ENCODE measurements around the gene ADAMTS9. TPM values are rescaled to one million over a fixed set of nuclear protein-coding genes. Genes with fewer than 3 reads are reported as not detected.

ADAMTS9 gene
- total and polyA plus RNA-seq, 10 of the 15 experiments (the other 5 are each of a cell fraction or from before 2014, with no cell fraction given): 0.08 TPM; not detected in 9

DNA sequence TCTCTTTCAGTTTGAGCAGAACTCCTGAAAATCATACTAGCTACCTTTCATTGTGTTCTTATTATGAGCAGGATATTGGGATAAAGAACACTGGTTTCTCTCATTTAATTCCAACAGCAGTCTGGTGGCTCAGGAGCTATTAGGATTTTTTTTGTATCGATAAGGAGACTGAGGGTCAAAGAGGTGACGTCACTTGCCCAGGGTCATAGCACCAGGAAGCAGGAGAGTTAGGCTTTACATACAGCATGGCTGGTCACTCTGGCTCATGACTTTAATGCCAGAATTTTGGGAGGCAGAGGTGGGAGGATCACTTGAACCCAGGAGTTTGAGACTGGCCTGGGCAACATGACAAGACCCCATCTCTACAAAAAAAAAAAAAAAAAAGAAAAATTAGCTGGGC, 113.6 kb downstream of the ADAMTS9 start:
- no peak for ATAC-seq
- Histone ChIP-seq H4K20me1 (ENCODE audit: control insufficient read depth, insufficient read depth) (no peaks in the 10 kb centered on the region), H3K9me3 (replicated peaks; ENCODE audit: control insufficient read depth, insufficient read depth, low read length) (no peaks in the 10 kb centered on the region), H3K4me3 (no peak overlapping the region), H3K4me2 (ENCODE audit: control insufficient read depth, insufficient read depth) (no peak overlapping the region), H3K79me2 (ENCODE audit: control insufficient read depth, insufficient read depth, low read length) (no peaks in the 10 kb centered on the region), H3K9ac (ENCODE audit: control insufficient read depth, insufficient read depth, low read length) (no peak overlapping the region), H3K4me1 (ENCODE audit: control insufficient read depth, insufficient read depth, low read length) (no peaks in the 10 kb centered on the region), H2AFZ (ENCODE audit: control insufficient read depth, low read depth, low read length) (no peak overlapping the region), H3K27ac (ENCODE audit: control insufficient read depth, insufficient read depth) (no peak overlapping the region), H3K36me3 (ENCODE audit: control insufficient read depth in 2 of 2, insufficient read depth in 2 of 2, low read length in 1 of 2) (no peaks in the 10 kb centered on the region), H3K27me3 (replicated peaks in 1 of 2; ENCODE audit: control insufficient read depth in 2 of 2, insufficient read depth in 2 of 2, low read length in 1 of 2) (no peaks in the 10 kb centered on the region)
- CTCF ChIA-PET: interaction anchor here (1.2 to 2.1 kb wide), 3 partner anchors 13 to 41 kb away, joined by 4 to 7 read pairs (median 6); no protein-coding TSS in a partner anchor
- RAD21 ChIA-PET (ENCODE audit: unreplicated experiment): no interaction called here
- SMC1A ChIA-PET (ENCODE audit: uncharacterized antibody, unreplicated experiment): no interaction called here
- WGBS (ENCODE audit: insufficient coverage, insufficient replicate concordance, low lambda C conversion rate, missing lambda C conversion rate): 37% methylated on average over 2 of the region's 2 CpGs
- intact Hi-C loops (cut with micrococcal nuclease; ENCODE audit: unreplicated experiment) (no loop called here), in situ Hi-C loops (cut with MboI) (no loop called here)
- POLR2A ChIA-PET: no interaction called here
- no peak for DNase-seq (ENCODE audit: low read depth, low spot score)
- TF ChIP-seq BRCA1 (IDR thresholded peaks at IDR 0.05; ENCODE audit: low read depth, low read length) (no peak), FOXK2 (IDR thresholded peaks at IDR 0.05) (no peak), NR2C2 (IDR thresholded peaks at IDR 0.05; ENCODE audit: borderline replicate concordance, control insufficient read depth, insufficient read length, low read depth) (no peak), ESRRA (IDR thresholded peaks at IDR 0.05; ENCODE audit: low read length) (no peak), CHD2 (IDR thresholded peaks at IDR 0.05; ENCODE audit: borderline replicate concordance, low read depth, low read length) (no peak), MTA3 (IDR thresholded peaks at IDR 0.05; ENCODE audit: borderline replicate concordance, low read length) (no peak), HDAC6 (IDR thresholded peaks at IDR 0.05; ENCODE audit: unreplicated experiment) (no peak), ZNF384 (IDR thresholded peaks at IDR 0.05; ENCODE audit: borderline replicate concordance, low read depth, low read length) (no peak), RB1 (IDR thresholded peaks at IDR 0.05; ENCODE audit: borderline replicate concordance) (no peak), TCF7 (IDR thresholded peaks at IDR 0.05; ENCODE audit: borderline replicate concordance) (no peak), CHD1 (IDR thresholded peaks at IDR 0.05; ENCODE audit: low read depth, low read length) (no peak)
- TF ChIP-seq, protein P1, sequence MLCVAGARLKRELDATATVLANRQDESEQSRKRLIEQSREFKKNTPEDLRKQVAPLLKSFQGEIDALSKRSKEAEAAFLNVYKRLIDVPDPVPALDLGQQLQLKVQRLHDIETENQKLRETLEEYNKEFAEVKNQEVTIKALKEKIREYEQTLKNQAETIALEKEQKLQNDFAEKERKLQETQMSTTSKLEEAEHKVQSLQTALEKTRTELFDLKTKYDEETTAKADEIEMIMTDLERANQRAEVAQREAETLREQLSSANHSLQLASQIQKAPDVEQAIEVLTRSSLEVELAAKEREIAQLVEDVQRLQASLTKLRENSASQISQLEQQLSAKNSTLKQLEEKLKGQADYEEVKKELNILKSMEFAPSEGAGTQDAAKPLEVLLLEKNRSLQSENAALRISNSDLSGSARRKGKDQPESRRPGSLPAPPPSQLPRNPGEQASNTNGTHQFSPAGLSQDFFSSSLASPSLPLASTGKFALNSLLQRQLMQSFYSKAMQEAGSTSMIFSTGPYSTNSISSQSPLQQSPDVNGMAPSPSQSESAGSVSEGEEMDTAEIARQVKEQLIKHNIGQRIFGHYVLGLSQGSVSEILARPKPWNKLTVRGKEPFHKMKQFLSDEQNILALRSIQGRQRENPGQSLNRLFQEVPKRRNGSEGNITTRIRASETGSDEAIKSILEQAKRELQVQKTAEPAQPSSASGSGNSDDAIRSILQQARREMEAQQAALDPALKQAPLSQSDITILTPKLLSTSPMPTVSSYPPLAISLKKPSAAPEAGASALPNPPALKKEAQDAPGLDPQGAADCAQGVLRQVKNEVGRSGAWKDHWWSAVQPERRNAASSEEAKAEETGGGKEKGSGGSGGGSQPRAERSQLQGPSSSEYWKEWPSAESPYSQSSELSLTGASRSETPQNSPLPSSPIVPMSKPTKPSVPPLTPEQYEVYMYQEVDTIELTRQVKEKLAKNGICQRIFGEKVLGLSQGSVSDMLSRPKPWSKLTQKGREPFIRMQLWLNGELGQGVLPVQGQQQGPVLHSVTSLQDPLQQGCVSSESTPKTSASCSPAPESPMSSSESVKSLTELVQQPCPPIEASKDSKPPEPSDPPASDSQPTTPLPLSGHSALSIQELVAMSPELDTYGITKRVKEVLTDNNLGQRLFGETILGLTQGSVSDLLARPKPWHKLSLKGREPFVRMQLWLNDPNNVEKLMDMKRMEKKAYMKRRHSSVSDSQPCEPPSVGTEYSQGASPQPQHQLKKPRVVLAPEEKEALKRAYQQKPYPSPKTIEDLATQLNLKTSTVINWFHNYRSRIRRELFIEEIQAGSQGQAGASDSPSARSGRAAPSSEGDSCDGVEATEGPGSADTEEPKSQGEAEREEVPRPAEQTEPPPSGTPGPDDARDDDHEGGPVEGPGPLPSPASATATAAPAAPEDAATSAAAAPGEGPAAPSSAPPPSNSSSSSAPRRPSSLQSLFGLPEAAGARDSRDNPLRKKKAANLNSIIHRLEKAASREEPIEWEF (IDR thresholded peaks at IDR 0.05; ENCODE audit: insufficient replicate concordance, low read depth, low read length): no peak
- TF ChIP-seq, protein P2, sequence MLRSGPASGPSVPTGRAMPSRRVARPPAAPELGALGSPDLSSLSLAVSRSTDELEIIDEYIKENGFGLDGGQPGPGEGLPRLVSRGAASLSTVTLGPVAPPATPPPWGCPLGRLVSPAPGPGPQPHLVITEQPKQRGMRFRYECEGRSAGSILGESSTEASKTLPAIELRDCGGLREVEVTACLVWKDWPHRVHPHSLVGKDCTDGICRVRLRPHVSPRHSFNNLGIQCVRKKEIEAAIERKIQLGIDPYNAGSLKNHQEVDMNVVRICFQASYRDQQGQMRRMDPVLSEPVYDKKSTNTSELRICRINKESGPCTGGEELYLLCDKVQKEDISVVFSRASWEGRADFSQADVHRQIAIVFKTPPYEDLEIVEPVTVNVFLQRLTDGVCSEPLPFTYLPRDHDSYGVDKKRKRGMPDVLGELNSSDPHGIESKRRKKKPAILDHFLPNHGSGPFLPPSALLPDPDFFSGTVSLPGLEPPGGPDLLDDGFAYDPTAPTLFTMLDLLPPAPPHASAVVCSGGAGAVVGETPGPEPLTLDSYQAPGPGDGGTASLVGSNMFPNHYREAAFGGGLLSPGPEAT (IDR thresholded peaks at IDR 0.05; ENCODE audit: low read depth): no peak
- TF ChIP-seq, protein P3, sequence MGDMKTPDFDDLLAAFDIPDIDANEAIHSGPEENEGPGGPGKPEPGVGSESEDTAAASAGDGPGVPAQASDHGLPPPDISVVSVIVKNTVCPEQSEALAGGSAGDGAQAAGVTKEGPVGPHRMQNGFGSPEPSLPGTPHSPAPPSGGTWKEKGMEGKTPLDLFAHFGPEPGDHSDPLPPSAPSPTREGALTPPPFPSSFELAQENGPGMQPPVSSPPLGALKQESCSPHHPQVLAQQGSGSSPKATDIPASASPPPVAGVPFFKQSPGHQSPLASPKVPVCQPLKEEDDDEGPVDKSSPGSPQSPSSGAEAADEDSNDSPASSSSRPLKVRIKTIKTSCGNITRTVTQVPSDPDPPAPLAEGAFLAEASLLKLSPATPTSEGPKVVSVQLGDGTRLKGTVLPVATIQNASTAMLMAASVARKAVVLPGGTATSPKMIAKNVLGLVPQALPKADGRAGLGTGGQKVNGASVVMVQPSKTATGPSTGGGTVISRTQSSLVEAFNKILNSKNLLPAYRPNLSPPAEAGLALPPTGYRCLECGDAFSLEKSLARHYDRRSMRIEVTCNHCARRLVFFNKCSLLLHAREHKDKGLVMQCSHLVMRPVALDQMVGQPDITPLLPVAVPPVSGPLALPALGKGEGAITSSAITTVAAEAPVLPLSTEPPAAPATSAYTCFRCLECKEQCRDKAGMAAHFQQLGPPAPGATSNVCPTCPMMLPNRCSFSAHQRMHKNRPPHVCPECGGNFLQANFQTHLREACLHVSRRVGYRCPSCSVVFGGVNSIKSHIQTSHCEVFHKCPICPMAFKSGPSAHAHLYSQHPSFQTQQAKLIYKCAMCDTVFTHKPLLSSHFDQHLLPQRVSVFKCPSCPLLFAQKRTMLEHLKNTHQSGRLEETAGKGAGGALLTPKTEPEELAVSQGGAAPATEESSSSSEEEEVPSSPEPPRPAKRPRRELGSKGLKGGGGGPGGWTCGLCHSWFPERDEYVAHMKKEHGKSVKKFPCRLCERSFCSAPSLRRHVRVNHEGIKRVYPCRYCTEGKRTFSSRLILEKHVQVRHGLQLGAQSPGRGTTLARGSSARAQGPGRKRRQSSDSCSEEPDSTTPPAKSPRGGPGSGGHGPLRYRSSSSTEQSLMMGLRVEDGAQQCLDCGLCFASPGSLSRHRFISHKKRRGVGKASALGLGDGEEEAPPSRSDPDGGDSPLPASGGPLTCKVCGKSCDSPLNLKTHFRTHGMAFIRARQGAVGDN (IDR thresholded peaks at IDR 0.05): no peak
- BruUV-seq (replicated peaks): no TSS peak
- FAIRE-seq: no peak
